IMR-90 (cell line): ENCODE results near the gene PIK3R3.

Source experiments
- CEBPB ChIP-seq: IDR thresholded peaks from 2 replicates; pipeline ENCODE4 v1.6.1; 2012; ENCODE audit warnings: low read depth, low read length, improper control_type of control experiment
- FOS ChIP-seq: fragments of 150-350 bp; IDR thresholded peaks from 2 replicates; pipeline ENCODE4 v1.6.1; 2016; ENCODE audit warnings: low read depth, low read length
- MAFK ChIP-seq: IDR thresholded peaks from 2 replicates; pipeline ENCODE4 v1.6.1; 2012; ENCODE audit warnings: low read depth, low read length, improper control_type of control experiment
- MAZ ChIP-seq: IDR thresholded peaks from 2 replicates; pipeline ENCODE4 v1.6.1; 2012; ENCODE audit warnings: low read depth, mild to moderate bottlenecking, low read length, improper control_type of control experiment, moderate library complexity, borderline replicate concordance
- POLR2A ChIP-seq: IDR thresholded peaks from 2 replicates; pipeline ENCODE4 v1.6.1; 2012; ENCODE audit warnings: mild to moderate bottlenecking, low read depth, low read length
- RAD21 ChIP-seq: IDR thresholded peaks from 2 replicates; pipeline ENCODE4 v1.6.1; 2012; ENCODE audit warnings: low read length, improper control_type of control experiment
- RFX5 ChIP-seq: IDR thresholded peaks from 2 replicates; pipeline ENCODE4 v1.8.0; 2012; ENCODE audit warnings: low read depth, mild to moderate bottlenecking, low read length, moderate library complexity
- SMC3 ChIP-seq: fragments of 150-350 bp; IDR thresholded peaks from 2 replicates; pipeline ENCODE4 v1.6.1; 2016; ENCODE audit warnings: low read depth, mild to moderate bottlenecking, antibody characterized with exemption, low read length, moderate library complexity
- TF ChIP-seq, protein P1 (sequence below): conservative IDR thresholded peaks from 2 replicates; pipeline ENCODE4 v1.5.1; 2012; ENCODE audit warnings: mild to moderate bottlenecking, low read depth, low read length, improper control_type of control experiment
- TF ChIP-seq, protein P2 (sequence below): fragments of 150-350 bp; IDR thresholded peaks from 2 replicates; pipeline ENCODE4 v1.6.1; 2017; ENCODE audit warnings: mild to moderate bottlenecking, antibody characterized with exemption, low read length, low read depth

DNA sequence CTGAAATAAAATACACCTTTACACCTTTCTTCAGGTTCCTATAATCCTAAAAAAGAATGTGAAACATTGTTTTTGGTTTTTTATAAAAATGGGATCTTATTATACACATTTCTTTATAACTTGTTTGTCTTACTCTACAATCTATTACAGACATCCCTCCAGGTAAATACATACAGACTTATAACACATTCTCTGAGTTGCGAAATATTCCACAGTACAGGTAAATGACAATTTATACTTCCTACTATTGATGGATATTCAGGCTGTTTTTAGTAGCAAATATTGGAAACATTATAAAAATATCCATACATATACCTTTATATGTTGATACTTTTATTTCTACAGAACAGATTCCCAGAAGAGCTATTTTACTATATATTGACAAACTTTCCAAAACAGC is 20.3 kb downstream of the PIK3R3 start:
- TF ChIP-seq, protein P1, sequence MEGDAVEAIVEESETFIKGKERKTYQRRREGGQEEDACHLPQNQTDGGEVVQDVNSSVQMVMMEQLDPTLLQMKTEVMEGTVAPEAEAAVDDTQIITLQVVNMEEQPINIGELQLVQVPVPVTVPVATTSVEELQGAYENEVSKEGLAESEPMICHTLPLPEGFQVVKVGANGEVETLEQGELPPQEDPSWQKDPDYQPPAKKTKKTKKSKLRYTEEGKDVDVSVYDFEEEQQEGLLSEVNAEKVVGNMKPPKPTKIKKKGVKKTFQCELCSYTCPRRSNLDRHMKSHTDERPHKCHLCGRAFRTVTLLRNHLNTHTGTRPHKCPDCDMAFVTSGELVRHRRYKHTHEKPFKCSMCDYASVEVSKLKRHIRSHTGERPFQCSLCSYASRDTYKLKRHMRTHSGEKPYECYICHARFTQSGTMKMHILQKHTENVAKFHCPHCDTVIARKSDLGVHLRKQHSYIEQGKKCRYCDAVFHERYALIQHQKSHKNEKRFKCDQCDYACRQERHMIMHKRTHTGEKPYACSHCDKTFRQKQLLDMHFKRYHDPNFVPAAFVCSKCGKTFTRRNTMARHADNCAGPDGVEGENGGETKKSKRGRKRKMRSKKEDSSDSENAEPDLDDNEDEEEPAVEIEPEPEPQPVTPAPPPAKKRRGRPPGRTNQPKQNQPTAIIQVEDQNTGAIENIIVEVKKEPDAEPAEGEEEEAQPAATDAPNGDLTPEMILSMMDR, result no peak
- TF ChIP-seq RAD21 (no peak), POLR2A (no peak), SMC3 (no peak), MAFK (no peak), CEBPB (peak; percentile 78), FOS (no peak), RFX5 (no peak), MAZ (no peak)
- TF ChIP-seq, protein P2, sequence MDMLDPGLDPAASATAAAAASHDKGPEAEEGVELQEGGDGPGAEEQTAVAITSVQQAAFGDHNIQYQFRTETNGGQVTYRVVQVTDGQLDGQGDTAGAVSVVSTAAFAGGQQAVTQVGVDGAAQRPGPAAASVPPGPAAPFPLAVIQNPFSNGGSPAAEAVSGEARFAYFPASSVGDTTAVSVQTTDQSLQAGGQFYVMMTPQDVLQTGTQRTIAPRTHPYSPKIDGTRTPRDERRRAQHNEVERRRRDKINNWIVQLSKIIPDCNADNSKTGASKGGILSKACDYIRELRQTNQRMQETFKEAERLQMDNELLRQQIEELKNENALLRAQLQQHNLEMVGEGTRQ, result no peak
